Keratinocyte (primary cell): Measurements from ENCODE around the gene F5. TPM values are rescaled to one million over a fixed set of nuclear protein-coding genes. Genes with fewer than 3 reads are reported as not detected.

Experiments
- DNase-seq: peaks from one replicate; pipeline ENCODE4 v3.0.0-alpha.2; 2011; ENCODE audit warnings: low read depth, missing footprints, low spot score
- FAIRE-seq: peaks from 2 replicates; lab custom pipeline; 2011; peaks lifted over from hg19 to GRCh38; lab: Jason Lieb, UNC
- H2AFZ ChIP-seq: 2 replicates; pipeline ENCODE4 v1.6.0; 2012; ENCODE audit warnings: low read length, control low read depth, inconsistent platforms; ENCODE audit not compliant: control insufficient read depth
- H3K27ac ChIP-seq: 2 replicates; pipeline ENCODE4 v1.5.1; 2011; ENCODE audit warnings: low read length; ENCODE audit not compliant: control insufficient read depth, insufficient read depth
- H3K27me3 ChIP-seq: 3 replicates; pipeline ENCODE4 v1.6.0; 2011; ENCODE audit warnings: low read length; ENCODE audit not compliant: control insufficient read depth, insufficient read depth; ENCODE audit errors: extremely low read depth
- H3K36me3 ChIP-seq, 2 experiments: 2 replicates in 1 of 2; 3 replicates in 1 of 2; pipeline ENCODE4 v1.5.1; 2011; ENCODE audit warnings: low read length in 2 of 2, mild to moderate bottlenecking in 1 of 2; ENCODE audit not compliant: control insufficient read depth in 2 of 2, insufficient read depth in 2 of 2; ENCODE audit errors: extremely low read depth in 1 of 2
- H3K4me1 ChIP-seq: 3 replicates; pipeline ENCODE4 v1.5.1; 2011; ENCODE audit warnings: low read length; ENCODE audit not compliant: control insufficient read depth, insufficient read depth; ENCODE audit errors: extremely low read depth
- H3K4me2 ChIP-seq: 3 replicates; pipeline ENCODE4 v1.6.0; 2011; ENCODE audit warnings: low read depth, low read length; ENCODE audit not compliant: control insufficient read depth, insufficient read depth; ENCODE audit errors: extremely low read depth
- H3K4me3 ChIP-seq, 3 experiments: fragments of 200-600 bp in 1 of 3; sonication (generic) in 1 of 3; 2 replicates in 2 of 3; 3 replicates in 1 of 3; pipeline ENCODE4 v1.5.1; 2011 to 2016; ENCODE audit warnings: low read length in 3 of 3, mild to moderate bottlenecking in 3 of 3, control low read depth in 2 of 3, inconsistent platforms in 1 of 3, low read depth in 1 of 3, mixed read lengths in 1 of 3, mixed run types in 1 of 3, moderate library complexity in 1 of 3; ENCODE audit not compliant: control insufficient read depth in 2 of 3, insufficient read depth in 2 of 3; ENCODE audit errors: extremely low read depth in 1 of 3
- H3K79me2 ChIP-seq: 2 replicates; pipeline ENCODE4 v1.6.0; 2012; ENCODE audit warnings: low read length; ENCODE audit not compliant: control insufficient read depth, insufficient read depth
- H3K9ac ChIP-seq: 3 replicates; pipeline ENCODE4 v1.6.0; 2011; ENCODE audit warnings: low read length; ENCODE audit not compliant: control insufficient read depth, insufficient read depth; ENCODE audit errors: extremely low read depth
- H3K9me1 ChIP-seq: 3 replicates; pipeline ENCODE4 v1.6.0; 2011; ENCODE audit warnings: low read length; ENCODE audit not compliant: control insufficient read depth, insufficient read depth; ENCODE audit errors: extremely low read depth
- H3K9me3 ChIP-seq: 2 replicates; pipeline ENCODE4 v1.5.1; 2012; ENCODE audit warnings: low read depth, low read length; ENCODE audit not compliant: control insufficient read depth
- H4K20me1 ChIP-seq: 3 replicates; pipeline ENCODE4 v1.6.0; 2011; ENCODE audit warnings: low read length; ENCODE audit not compliant: control insufficient read depth, insufficient read depth; ENCODE audit errors: extremely low read depth
- CTCF ChIP-seq, 3 experiments: IDR thresholded peaks in 1 of 3; conservative IDR thresholded peaks in 1 of 3; optimal IDR thresholded peaks in 1 of 3; 2 replicates in 2 of 3; 3 replicates in 1 of 3; pipeline versions ENCODE3 to v1.5.1; 2011; ENCODE audit warnings: low read length in 3 of 3, mild to moderate bottlenecking in 3 of 3, moderate library complexity in 2 of 3, control low read depth in 1 of 3, inconsistent platforms in 1 of 3; ENCODE audit not compliant: insufficient read depth in 2 of 3; ENCODE audit errors: extremely low read depth in 1 of 3
- EZH2 ChIP-seq: IDR thresholded peaks from one replicate; pipeline ENCODE4 v1.6.1; 2012; ENCODE audit warnings: inconsistent platforms, mild to moderate bottlenecking, low read length, moderate library complexity
- dilution Hi-C: fragments of 300-500 bp; cut with MboI; formaldehyde crosslinking; loops from one replicate; pipeline ENCODE4 v1.7.0; 2020; ENCODE audit warnings: low sequenced_read_pairs; ENCODE audit not compliant: extremely low pct_ligation_motif_present
- polyA plus RNA-seq, 5 experiments: library from polyadenylated mRNA; depleted of rRNA in 3 of 5; stranded (reverse) in 3 of 5; stranded (forward) in 1 of 5; unstranded in 1 of 5; fragments of >200 nt; gene quantifications; 1 replicate in 1 of 5; 2 replicates in 3 of 5; 3 replicates in 1 of 5; pipeline versions ENCODE4 v1.2.1 to v1.2.3, GENCODE V29; 2011 to 2012; ENCODE audit warnings: missing spikeins in 2 of 5, low read depth in 1 of 5, low replicate concordance in 1 of 5

Gene F5
- polyA plus RNA-seq, 1 donor (not counting 4 experiments of a cell fraction or from before 2014, with no cell fraction given), result 0.01 TPM

- no peaks in the 10 kb centered on the region for H3K36me3 ChIP-seq
- no peak for FAIRE-seq
Measured at GRCh38 chr1:169588112-169588511, 1.8 kb upstream of the F5 start.

DNA sequence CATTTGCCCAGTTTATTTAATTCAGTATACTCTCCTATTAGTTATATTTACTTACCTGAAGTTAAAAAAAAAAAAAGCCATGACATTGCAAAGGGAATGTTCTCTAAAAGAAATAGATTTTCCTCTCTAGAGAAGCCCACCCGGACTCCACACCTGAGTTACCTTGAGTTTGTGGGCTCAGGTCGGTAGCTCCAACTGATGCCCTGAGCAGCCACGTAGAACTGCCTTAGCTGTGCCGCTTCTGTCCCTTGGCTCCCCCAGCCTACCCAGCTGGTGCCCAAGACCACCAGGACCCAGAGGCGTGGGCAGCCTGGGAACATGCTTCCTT is 250 bp downstream of the F5 start:
- no peaks in the 10 kb centered on the region for H3K9me1 ChIP-seq
- H3K27me3 ChIP-seq, result no peaks in the 10 kb centered on the region
- H3K4me3 ChIP-seq, result no peak overlapping the region
- peak overlapping the region; percentile 65 for H2AFZ ChIP-seq
- H3K9ac ChIP-seq, result no peak overlapping the region
- H3K9me3 ChIP-seq, result no peaks in the 10 kb centered on the region
- peaks cover 8% of the 10 kb centered on the region for H3K4me1 ChIP-seq
- H3K4me2 ChIP-seq, result no peak overlapping the region
- no peaks in the 10 kb centered on the region for H3K79me2 ChIP-seq
- dilution Hi-C loops, result no loop called here
- DNase-seq (no peak), FAIRE-seq (no peak)
- no peaks in the 10 kb centered on the region for H3K36me3 ChIP-seq
- TF ChIP-seq EZH2 (no peak), CTCF (optimal IDR thresholded peaks at IDR 0.05 in 1 of 3, IDR thresholded peaks at IDR 0.05 in 1 of 3, conservative IDR thresholded peaks at IDR 0.05 in 1 of 3; ENCODE audit: extremely low read depth in 1 of 3, insufficient read depth in 2 of 3, low read length in 3 of 3) (no peak)
- no peak overlapping the region for H3K27ac ChIP-seq
- no peaks in the 10 kb centered on the region for H4K20me1 ChIP-seq

More at GRCh38 chr1:169588112-169588511, 1.8 kb upstream of the F5 start:
- H3K4me3 ChIP-seq, result no peak overlapping the region
- H3K27ac ChIP-seq, result no peak overlapping the region
- no peaks in the 10 kb centered on the region for H3K79me2 ChIP-seq
- H3K27me3 ChIP-seq, result peaks cover 2% of the 10 kb centered on the region
- no peak overlapping the region for H3K9ac ChIP-seq
- H4K20me1 ChIP-seq, result no peaks in the 10 kb centered on the region
- H3K9me3 ChIP-seq, result no peaks in the 10 kb centered on the region
- TF ChIP-seq CTCF (optimal IDR thresholded peaks at IDR 0.05 in 1 of 3, IDR thresholded peaks at IDR 0.05 in 1 of 3, conservative IDR thresholded peaks at IDR 0.05 in 1 of 3; ENCODE audit: extremely low read depth in 1 of 3, insufficient read depth in 2 of 3, low read length in 3 of 3) (no peak), EZH2 (no peak)
- no peaks in the 10 kb centered on the region for H3K9me1 ChIP-seq
- no peak for DNase-seq
- no peak overlapping the region for H2AFZ ChIP-seq
- H3K4me2 ChIP-seq, result no peak overlapping the region
- dilution Hi-C loops, result no loop called here
- peaks cover 8% of the 10 kb centered on the region for H3K4me1 ChIP-seq
